Activated CD8-positive, alpha-beta T cell treated with anti-CD3 and anti-CD28 coated beads, Interleukin-2, amount 10 ng/mL, durations not matched to agents 7 days and 5 days (primary cell): Measurements from ENCODE around the gene IL34. TPM values are rescaled to one million over a fixed set of nuclear protein-coding genes. Genes with fewer than 3 reads are reported as not detected.

ENCODE experiments used
- ATAC-seq: fragments of 150-1000 bp; cut with Tn5 transposase; one replicate; pipeline ENCODE4 v1.10.0; 2021; ENCODE audit warnings: moderate library complexity
- CTCF ChIA-PET: fragments of 350-600 bp; sonication (Branson Sonifier 250); formaldehyde crosslinking; loops from one replicate; lab custom pipeline; 2021; ENCODE audit warnings: antibody characterized with exemption; lab: Charles Lee
- POLR2A ChIA-PET: fragments of 350-600 bp; sonication (Branson Sonifier 250); formaldehyde crosslinking; loops from one replicate; lab custom pipeline; 2021; ENCODE audit warnings: antibody characterized with exemption; lab: Charles Lee
- DNase-seq: peaks from one replicate; pipeline ENCODE4 v3.0.0-alpha.2; 2020
- H3K27ac Mint-ChIP-seq: one replicate; pipeline ENCODE4 v1.8.0; 2021; ENCODE audit warnings: mild to moderate bottlenecking, mixed read lengths
- H3K27me3 Mint-ChIP-seq: one replicate; pipeline ENCODE4 v1.8.0; 2021; ENCODE audit warnings: low read depth, mixed read lengths
- H3K36me3 Mint-ChIP-seq: one replicate; pipeline ENCODE4 v1.8.0; 2021; ENCODE audit warnings: low read depth, mixed read lengths
- H3K4me1 Mint-ChIP-seq: one replicate; pipeline ENCODE4 v1.8.0; 2021; ENCODE audit warnings: low read depth, mixed read lengths
- H3K4me3 Mint-ChIP-seq: one replicate; pipeline ENCODE4 v1.8.0; 2021; ENCODE audit warnings: mild to moderate bottlenecking, mixed read lengths
- H3K9me3 Mint-ChIP-seq: one replicate; pipeline ENCODE4 v1.8.0; 2022; ENCODE audit warnings: mixed read lengths; ENCODE audit not compliant: insufficient read depth
- total RNA-seq, 2 experiments: library from RNA; stranded (reverse); gene quantifications; one replicate each; pipeline ENCODE4 v1.2.3, GENCODE V29; 2021

IL34 gene
- total RNA-seq, 2 experiments from 2014 or later: 0.13 to 0.42 TPM

DNA sequence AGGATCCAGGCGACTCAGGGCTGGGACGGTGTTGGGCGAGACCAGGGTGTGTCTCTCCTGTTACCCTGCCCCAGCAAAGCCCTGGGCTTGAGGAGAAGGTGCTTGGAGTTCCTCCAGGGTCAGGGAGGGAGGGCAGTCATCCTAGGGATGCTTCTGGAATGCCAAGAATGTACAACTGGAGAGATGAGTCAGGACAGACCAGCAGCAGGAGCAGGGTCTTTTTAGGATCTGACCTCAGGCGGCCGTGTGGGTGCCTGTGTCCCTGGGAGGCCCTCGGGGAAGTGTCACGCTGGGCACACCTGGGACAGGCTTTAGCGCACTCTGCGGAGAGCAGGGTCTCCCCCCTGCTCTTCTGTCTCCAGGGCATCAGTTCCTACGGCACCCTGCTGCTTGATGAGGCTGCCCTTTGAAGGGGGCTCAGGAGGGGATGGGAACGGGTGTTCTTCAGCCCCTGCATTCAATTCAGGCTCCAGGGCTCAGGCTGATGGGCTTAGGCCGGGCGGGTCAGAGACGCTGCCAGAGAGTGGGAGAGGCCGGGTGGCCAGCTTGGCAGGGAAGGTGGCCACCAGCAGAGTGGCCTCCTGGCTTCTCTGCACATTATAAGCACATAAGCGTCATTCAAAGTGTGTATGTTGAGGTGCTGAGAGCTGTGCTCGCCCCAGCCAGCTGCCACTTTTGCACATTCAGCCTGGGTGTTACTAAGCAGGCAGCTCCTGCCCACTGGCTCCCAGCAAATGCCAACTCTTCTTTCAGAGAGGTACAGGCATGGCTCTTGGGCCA is 47.9 kb downstream of the IL34 start:
- ChIA-PET POLR2A (no interaction called here), CTCF (interaction anchor here (1.8 to 3.4 kb wide), 2 partner anchors 14 to 76 kb away, joined by 6 to 21 read pairs; no protein-coding TSS in a partner anchor)
- H3K36me3 Mint-ChIP-seq: peaks cover 11% of the 10 kb centered on the region
- H3K9me3 Mint-ChIP-seq: no peaks in the 10 kb centered on the region
- ATAC-seq (no peak), DNase-seq (no peak)
- H3K4me3 Mint-ChIP-seq: no peak overlapping the region
- H3K27me3 Mint-ChIP-seq: no peaks in the 10 kb centered on the region
- H3K27ac Mint-ChIP-seq: peak overlapping the region; percentile 91
- peaks cover 52% of the 10 kb centered on the region for H3K4me1 Mint-ChIP-seq

DNA sequence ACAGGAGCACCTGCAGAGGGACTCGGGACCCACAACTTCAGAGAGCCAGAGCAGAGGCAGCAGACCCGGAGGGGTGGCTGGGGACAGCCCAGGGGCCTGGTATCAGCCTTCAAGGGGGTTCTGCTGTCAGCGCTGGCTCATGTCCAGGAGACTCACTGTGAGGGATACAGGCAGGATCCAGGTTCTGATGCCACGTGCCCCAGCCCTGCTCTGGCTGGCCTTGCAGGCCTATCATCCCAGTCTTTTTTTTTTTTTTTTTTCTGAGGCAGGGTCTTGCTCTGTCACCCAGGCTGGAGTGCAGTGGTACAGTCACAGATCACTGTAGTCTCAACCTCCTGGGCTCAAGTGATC is 48.5 kb downstream of the IL34 start:
- Mint-ChIP-seq H3K27ac (peak overlapping the region; percentile 91), H3K9me3 (no peaks in the 10 kb centered on the region)
- no peak for ATAC-seq

DNA sequence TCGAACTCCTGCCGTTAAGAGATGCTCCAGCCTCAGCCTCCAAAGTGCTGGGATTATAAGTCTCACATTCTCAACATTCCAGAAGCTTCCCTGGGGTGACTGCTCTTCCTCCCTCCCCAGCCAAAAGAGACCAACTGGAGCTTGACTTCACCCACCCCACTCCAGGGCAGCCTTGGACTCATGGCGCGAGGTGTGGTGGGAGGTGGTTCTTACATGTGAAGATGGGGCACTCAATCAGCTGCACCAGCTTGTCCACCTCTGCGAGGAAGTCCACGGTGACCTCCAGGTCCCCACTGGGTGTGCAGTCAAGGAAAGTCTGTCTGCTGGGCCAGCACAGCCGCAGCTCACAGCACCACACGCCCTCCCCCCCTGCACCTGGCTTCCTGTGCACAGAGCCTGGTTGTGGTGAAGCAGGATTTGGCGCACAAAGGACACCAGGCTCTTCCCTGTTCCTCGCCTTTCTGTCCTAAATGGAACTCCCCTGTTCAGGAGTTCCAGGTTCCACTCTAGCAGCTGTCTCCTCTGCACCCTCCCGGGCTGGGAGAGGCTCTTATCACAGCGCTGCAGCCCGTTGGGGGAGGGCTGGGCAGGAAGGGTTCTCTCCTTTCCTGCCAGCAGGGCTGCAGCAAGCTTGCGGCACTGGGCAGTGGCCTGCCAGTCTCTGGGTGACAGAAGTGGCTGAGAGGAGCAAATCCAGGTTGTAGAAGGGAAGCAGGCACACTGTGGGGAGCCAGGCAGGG is 49.1 kb downstream of the IL34 start:
- Mint-ChIP-seq H3K9me3 (no peaks in the 10 kb centered on the region), H3K27ac (peak overlapping the region; percentile 91), H3K27me3 (no peaks in the 10 kb centered on the region), H3K36me3 (peaks cover 12% of the 10 kb centered on the region), H3K4me3 (peak overlapping the region; percentile 56), H3K4me1 (peaks cover 45% of the 10 kb centered on the region)
- ATAC-seq: peak; percentile 56
- DNase-seq: peak; percentile 68
- CTCF ChIA-PET: interaction anchor here (1.4 to 3.4 kb wide), 5 partner anchors 15 to 75 kb away, joined by 4 to 26 read pairs (median 6); no protein-coding TSS in a partner anchor
- POLR2A ChIA-PET: interaction anchor here (1.0 to 3.0 kb wide), 2 partner anchors 17 to 42 kb away, joined by 3 to 31 read pairs; no protein-coding TSS in a partner anchor

More for the DNA sequence above, 48.5 kb downstream of the IL34 start:
- no peaks in the 10 kb centered on the region for H3K27me3 Mint-ChIP-seq
- peaks cover 12% of the 10 kb centered on the region for H3K36me3 Mint-ChIP-seq
- DNase-seq: no peak
- POLR2A ChIA-PET: interaction anchor here (1.0 to 3.0 kb wide), 2 partner anchors 16 to 43 kb away, joined by 3 to 31 read pairs; no protein-coding TSS in a partner anchor
- peaks cover 47% of the 10 kb centered on the region for H3K4me1 Mint-ChIP-seq
- no peak overlapping the region for H3K4me3 Mint-ChIP-seq
- CTCF ChIA-PET: interaction anchor here (1.5 to 3.4 kb wide), 4 partner anchors 14 to 76 kb away, joined by 4 to 26 read pairs (median 14); no protein-coding TSS in a partner anchor

DNA sequence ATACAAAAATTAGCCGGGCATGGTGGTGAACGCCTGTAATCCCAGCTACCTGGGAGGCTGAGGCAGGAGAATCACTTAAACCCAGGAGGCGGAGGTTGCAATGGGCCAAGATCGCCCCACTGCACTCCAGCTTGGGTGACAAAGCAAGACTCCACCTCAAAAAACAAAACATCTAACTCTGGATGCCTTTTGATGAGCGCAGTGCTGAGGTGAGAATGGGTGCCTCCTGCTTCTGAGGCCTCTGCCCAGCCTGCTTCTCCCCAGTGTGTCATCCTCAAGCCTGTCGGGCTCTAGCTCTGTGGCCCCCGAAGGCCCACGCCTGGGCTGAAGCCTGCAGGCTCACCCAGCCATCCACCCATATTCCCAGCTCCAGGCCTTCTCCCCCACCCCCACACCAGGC is 50.0 kb downstream of the IL34 start:
- H3K27ac Mint-ChIP-seq: peak overlapping the region; percentile 91
- DNase-seq (no peak), ATAC-seq (peak; percentile 24)
- ChIA-PET CTCF (interaction anchor here (1.4 to 3.4 kb wide), 5 partner anchors 16 to 74 kb away, joined by 4 to 26 read pairs (median 6); no protein-coding TSS in a partner anchor), POLR2A (interaction anchor here (0.7 to 3.0 kb wide), 4 partner anchors 39 to 65 kb away, joined by 3 to 31 read pairs (median 4); no protein-coding TSS in a partner anchor)
- peaks cover 12% of the 10 kb centered on the region for H3K36me3 Mint-ChIP-seq
- no peaks in the 10 kb centered on the region for H3K27me3 Mint-ChIP-seq
- peak overlapping the region; percentile 52 for H3K4me3 Mint-ChIP-seq
- no peaks in the 10 kb centered on the region for H3K9me3 Mint-ChIP-seq
- H3K4me1 Mint-ChIP-seq: peaks cover 45% of the 10 kb centered on the region

DNA sequence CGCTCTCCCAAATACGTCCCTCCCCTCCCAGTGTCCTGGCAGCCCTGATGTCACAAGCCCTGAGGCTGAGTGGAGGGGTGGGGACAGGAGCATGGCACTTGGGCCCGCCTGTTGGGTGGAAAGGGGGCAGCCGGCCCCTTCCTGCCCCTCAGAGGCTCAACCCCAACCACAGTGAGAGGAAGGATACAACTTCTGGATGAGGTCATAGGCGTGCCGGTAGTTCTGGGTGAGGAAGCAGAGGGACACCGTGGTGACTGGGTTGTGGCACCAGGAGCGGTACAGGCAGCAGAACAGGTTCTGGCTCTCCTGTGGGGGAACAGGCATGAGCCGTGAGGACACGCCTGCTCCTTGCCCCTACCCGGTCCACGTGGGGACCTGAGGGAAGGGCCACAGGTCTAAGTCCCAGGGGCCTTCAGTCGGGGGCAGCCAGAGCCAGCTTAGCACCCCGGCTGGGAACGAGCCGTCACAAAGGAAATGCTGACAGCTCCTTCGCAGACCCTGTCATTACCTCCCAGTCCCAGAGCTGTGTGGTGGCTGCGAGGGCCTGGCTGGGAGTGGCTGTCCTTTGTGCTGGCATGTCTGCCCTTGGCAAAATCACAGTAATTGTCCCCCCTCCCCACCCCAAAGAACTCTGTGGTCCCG is 50.7 kb downstream of the IL34 start:
- peak overlapping the region; percentile 91 for H3K27ac Mint-ChIP-seq
- peaks cover 45% of the 10 kb centered on the region for H3K4me1 Mint-ChIP-seq
- CTCF ChIA-PET: interaction anchor here (1.4 to 3.4 kb wide), 3 partner anchors 38 to 74 kb away, joined by 5 to 26 read pairs (median 21); no protein-coding TSS in a partner anchor
- POLR2A ChIA-PET: interaction anchor here (0.7 to 3.0 kb wide), 4 partner anchors 38 to 64 kb away, joined by 3 to 31 read pairs (median 4); no protein-coding TSS in a partner anchor
- peak; percentile 72 for ATAC-seq
- peaks cover 12% of the 10 kb centered on the region for H3K36me3 Mint-ChIP-seq
- DNase-seq: peak; percentile 80
- no peaks in the 10 kb centered on the region for H3K9me3 Mint-ChIP-seq
- peak overlapping the region; percentile 52 for H3K4me3 Mint-ChIP-seq
- no peaks in the 10 kb centered on the region for H3K27me3 Mint-ChIP-seq

DNA sequence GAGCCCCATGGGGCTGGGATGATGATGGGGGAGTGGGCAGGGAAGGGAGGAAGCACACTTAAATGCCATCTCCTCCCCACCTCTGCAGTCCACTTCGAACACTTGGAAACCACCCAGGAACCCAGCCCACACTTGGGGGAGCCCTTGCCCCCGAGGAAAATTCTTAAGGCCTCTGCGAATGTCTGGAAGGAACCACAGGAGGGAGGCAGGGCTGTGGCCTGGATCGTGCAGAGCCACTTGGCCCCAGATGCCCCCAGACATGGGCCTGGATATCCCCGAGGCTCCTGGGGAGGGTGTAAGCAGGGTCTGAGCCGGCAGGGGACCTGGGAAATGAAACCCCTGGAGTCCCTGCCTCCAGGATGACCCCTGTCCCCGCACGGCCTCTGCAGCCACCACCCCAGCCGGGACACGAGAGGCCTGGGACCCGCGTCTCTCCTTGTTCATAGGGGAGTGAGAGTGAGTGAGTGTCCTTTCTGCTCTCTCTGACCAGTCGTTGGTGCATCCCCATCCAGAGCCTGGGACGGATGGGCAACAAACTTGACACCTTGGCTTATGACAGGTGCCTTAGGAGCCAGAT is 51.3 kb downstream of the IL34 start:
- Mint-ChIP-seq H3K4me1 (peaks cover 45% of the 10 kb centered on the region), H3K27me3 (no peaks in the 10 kb centered on the region), H3K9me3 (no peaks in the 10 kb centered on the region), H3K4me3 (no peak overlapping the region), H3K36me3 (peaks cover 12% of the 10 kb centered on the region), H3K27ac (peak overlapping the region; percentile 91)
- DNase-seq (no peak), ATAC-seq (no peak)
- CTCF ChIA-PET: interaction anchor here (2.9 to 3.4 kb wide), 2 partner anchors 40 to 73 kb away, joined by 21 to 26 read pairs; no protein-coding TSS in a partner anchor
- POLR2A ChIA-PET: interaction anchor here (3.0 kb wide), 1 partner anchor 40 kb away, joined by 31 read pairs; no protein-coding TSS in a partner anchor

DNA sequence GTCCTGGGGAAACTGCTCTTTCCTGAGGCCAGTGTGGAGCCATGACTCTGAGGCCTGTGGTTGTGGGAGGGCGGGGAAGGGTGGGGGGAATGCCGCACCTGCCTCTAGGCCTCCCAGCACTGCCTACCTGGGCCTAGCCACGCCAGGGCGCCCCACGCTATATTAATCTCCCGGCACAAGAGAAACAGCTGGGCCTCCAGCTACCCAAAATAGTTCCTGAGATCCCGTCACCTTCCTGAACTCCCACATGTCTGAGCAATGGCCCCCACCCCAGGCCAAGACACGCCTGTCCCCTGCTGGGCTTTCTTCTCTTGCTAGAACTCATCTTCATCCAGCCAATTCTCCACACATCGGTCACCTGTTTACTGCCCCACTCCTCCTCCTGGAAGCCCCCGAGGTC is 52.5 kb downstream of the IL34 start:
- Mint-ChIP-seq H3K9me3 (no peaks in the 10 kb centered on the region), H3K36me3 (peaks cover 12% of the 10 kb centered on the region), H3K27ac (peak overlapping the region; percentile 73), H3K4me1 (peaks cover 44% of the 10 kb centered on the region), H3K27me3 (no peaks in the 10 kb centered on the region), H3K4me3 (no peak overlapping the region)
- ATAC-seq (no peak), DNase-seq (no peak)
- CTCF ChIA-PET: no interaction called here
- POLR2A ChIA-PET: interaction anchor here (0.6 to 1.0 kb wide), 2 partner anchors 10 to 38 kb away, joined by 3 read pairs; no protein-coding TSS in a partner anchor

DNA sequence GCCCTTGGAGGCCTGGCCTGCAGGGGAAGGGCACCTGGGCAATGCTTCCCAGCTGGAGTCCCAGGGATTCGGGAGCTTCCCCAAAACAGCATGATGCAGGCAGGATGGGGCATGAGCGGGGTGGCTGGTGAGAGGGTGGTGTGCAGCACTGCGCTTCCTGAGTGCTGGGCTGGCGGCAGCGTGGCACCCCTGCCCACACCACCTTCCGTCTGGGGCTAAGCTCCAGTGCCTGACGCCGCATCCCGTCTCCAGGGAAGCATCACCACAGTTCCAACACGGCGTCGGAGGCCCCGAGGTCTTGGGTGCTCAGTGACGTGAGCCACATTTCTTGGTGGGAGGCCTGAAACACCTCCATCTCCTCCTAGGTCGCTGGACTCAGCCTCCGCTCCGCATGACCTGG is 53.3 kb downstream of the IL34 start:
- H3K27me3 Mint-ChIP-seq: no peaks in the 10 kb centered on the region
- ATAC-seq: no peak
- no peaks in the 10 kb centered on the region for H3K9me3 Mint-ChIP-seq
- no peak overlapping the region for H3K27ac Mint-ChIP-seq
- peaks cover 38% of the 10 kb centered on the region for H3K4me1 Mint-ChIP-seq
- CTCF ChIA-PET: no interaction called here
- POLR2A ChIA-PET: no interaction called here
- H3K4me3 Mint-ChIP-seq: no peak overlapping the region
- DNase-seq: no peak
- H3K36me3 Mint-ChIP-seq: peaks cover 12% of the 10 kb centered on the region

DNA sequence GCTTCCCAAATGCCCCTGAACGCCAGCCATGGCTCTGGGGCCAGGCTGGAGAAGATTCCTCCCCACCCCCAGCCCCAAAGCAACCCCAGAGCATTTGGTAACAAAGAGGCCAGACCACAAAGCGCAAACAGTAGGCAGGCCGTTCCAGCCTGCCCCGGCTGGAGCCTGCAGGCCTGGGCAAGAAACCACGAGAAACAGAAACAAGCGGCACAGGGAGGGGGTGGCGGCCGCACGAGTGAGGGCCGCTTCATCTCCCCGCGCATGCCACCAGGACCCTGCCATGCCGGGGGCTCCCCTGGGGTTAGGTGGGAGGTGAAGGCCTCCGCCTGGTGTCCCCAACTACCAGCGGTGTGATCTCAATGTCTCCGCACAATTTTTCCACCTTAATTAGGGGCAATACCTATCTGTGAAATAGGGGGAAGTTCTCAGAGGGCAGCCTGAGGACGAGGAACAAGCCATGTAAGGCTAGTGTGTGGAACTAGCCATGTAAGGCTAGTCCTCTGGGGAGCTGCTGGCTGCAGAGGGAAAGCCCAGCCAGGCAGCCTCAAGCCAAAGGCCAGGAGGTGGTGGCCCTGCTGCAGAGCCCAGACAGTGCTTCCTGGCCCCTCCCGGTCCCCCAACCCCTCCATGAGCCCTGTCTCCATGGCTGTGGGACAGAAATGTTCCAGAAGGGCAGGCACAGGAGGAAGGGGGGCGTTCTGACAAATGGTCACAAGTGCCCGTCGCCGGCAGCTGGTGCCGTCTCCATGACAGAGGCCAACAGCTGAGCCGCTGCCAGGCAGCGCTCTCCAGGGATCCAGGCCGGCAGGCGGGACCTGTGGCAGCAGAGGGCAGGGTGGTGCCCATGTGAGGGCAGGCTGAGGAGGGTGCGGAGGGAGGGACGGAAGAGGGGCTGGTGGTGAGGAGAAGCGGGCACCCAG is 54.0 kb downstream of the IL34 start:
- POLR2A ChIA-PET: no interaction called here
- Mint-ChIP-seq H3K27me3 (no peaks in the 10 kb centered on the region), H3K4me1 (peaks cover 32% of the 10 kb centered on the region), H3K4me3 (no peak overlapping the region), H3K27ac (no peak overlapping the region), H3K9me3 (no peaks in the 10 kb centered on the region), H3K36me3 (peaks cover 10% of the 10 kb centered on the region)
- CTCF ChIA-PET: no interaction called here
- ATAC-seq (no peak), DNase-seq (no peak)

DNA sequence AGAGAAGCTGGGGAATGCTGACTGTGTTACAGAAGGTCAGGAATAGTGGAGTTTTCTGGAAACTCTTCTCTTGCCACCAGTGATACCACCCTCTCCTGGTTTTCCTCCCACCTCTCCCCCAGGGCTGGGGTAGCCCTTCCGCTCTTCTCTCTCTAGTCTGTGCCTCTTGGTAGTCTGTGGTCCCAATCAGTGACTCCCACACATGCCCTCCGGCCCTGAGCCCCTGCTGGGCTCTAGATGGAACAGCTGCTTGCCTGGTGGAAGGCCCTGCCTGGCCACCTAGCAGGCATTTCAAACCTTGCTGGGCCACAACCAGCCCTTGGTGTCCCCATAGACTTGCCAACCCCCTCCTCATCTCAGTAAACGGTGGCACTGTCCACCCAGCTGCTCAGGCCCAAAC is 54.7 kb downstream of the IL34 start:
- Mint-ChIP-seq H3K4me3 (no peak overlapping the region), H3K27me3 (no peaks in the 10 kb centered on the region), H3K27ac (peak overlapping the region; percentile 26), H3K36me3 (peaks cover 9% of the 10 kb centered on the region), H3K9me3 (no peaks in the 10 kb centered on the region), H3K4me1 (peaks cover 25% of the 10 kb centered on the region)
- ChIA-PET POLR2A (no interaction called here), CTCF (no interaction called here)
- no peak for DNase-seq
- ATAC-seq: no peak
